Measurements from ENCODE around the gene RPL31.

Gene RPL31

DNA sequence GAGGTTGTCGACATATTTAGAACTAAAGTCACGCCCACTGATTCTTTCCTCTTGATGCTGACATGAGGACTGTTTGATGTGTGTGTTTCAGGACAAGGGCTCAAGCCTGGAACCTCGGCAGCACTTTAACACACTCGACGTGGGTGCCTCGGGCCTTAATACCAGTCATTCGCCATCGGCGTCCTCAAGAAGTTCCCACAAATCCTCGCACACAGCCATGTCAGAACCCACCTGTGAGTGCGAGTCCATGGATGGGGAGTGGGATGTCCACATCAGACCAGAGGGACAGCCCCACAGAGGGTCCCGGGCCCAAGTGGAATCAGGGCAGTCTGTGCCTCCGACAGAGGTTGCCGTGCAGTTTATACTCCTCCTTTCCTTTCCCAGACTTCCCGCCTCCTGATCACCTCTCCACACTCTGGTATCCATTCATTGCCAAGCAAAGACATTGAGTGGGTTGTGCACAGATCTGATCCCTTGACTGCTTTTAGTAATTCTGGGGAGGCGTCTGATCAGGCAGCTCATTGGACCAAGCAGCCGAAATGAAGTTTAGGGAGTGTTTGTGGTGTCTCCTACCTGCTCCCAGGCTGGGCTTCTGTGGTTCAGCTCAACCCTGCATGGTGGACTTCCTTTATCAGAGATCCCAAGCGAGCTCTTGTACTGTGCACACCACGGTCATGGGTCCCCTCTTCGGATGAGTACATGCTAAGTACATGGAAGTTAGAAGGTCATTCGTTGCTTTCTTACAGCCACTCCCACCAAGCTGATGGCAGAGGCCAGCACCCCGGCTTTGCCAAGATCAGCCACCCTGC, 27.2 kb upstream of the RPL31 start:
- no peak for ATAC-seq

DNA sequence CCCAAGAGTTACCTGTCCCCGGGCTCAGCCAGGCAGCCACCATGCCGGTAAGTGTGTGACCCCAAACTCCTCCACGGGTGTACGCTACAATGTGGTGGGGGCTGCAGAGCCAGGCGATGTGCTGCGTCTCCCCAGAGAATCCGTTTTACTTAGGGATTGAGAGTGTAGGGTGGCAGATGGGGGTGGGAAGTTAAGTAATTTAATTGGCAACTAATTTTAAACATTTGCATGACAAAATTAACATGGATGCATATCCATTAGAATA, 26.6 kb upstream of the RPL31 start:
- ATAC-seq, result no peak
- TF ChIP-seq ZFP30 (CRISPR knock-in tag; IDR thresholded peaks at IDR 0.05) (no peak), OSR1 (CRISPR knock-in tag; IDR thresholded peaks at IDR 0.05) (no peak), SNAI2 (CRISPR knock-in tag; IDR thresholded peaks at IDR 0.05) (no peak), ZNF8 (CRISPR knock-in tag; IDR thresholded peaks at IDR 0.05) (no peak), BACH2 (CRISPR knock-in tag; IDR thresholded peaks at IDR 0.05; ENCODE audit: borderline replicate concordance) (no peak), ESRRG (CRISPR knock-in tag; IDR thresholded peaks at IDR 0.05) (no peak), ZFP3 (CRISPR knock-in tag; IDR thresholded peaks at IDR 0.05) (no peak), ZNF565 (CRISPR knock-in tag; conservative IDR thresholded peaks at IDR 0.05; ENCODE audit: low read depth) (no peak), ISL1 (CRISPR knock-in tag; IDR thresholded peaks at IDR 0.05) (no peak), RARB (CRISPR knock-in tag; IDR thresholded peaks at IDR 0.05) (no peak)
- TF ChIP-seq, protein P1, sequence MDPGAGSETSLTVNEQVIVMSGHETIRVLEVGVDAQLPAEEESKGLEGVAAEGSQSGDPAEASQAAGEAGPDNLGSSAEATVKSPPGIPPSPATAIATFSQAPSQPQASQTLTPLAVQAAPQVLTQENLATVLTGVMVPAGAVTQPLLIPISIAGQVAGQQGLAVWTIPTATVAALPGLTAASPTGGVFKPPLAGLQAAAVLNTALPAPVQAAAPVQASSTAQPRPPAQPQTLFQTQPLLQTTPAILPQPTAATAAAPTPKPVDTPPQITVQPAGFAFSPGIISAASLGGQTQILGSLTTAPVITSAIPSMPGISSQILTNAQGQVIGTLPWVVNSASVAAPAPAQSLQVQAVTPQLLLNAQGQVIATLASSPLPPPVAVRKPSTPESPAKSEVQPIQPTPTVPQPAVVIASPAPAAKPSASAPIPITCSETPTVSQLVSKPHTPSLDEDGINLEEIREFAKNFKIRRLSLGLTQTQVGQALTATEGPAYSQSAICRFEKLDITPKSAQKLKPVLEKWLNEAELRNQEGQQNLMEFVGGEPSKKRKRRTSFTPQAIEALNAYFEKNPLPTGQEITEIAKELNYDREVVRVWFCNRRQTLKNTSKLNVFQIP (CRISPR knock-in tag; IDR thresholded peaks at IDR 0.05; ENCODE audit: borderline replicate concordance, low read depth), result no peak

More for the DNA sequence above, 27.2 kb upstream of the RPL31 start:
- TF ChIP-seq ZNF70 (CRISPR knock-in tag; IDR thresholded peaks at IDR 0.05), result no peak
- TF ChIP-seq GLIS3 (CRISPR knock-in tag; IDR thresholded peaks at IDR 0.05), result no peak
- no peak for TF ChIP-seq CSDC2 (CRISPR knock-in tag; IDR thresholded peaks at IDR 0.05)
- TF ChIP-seq, protein P2, sequence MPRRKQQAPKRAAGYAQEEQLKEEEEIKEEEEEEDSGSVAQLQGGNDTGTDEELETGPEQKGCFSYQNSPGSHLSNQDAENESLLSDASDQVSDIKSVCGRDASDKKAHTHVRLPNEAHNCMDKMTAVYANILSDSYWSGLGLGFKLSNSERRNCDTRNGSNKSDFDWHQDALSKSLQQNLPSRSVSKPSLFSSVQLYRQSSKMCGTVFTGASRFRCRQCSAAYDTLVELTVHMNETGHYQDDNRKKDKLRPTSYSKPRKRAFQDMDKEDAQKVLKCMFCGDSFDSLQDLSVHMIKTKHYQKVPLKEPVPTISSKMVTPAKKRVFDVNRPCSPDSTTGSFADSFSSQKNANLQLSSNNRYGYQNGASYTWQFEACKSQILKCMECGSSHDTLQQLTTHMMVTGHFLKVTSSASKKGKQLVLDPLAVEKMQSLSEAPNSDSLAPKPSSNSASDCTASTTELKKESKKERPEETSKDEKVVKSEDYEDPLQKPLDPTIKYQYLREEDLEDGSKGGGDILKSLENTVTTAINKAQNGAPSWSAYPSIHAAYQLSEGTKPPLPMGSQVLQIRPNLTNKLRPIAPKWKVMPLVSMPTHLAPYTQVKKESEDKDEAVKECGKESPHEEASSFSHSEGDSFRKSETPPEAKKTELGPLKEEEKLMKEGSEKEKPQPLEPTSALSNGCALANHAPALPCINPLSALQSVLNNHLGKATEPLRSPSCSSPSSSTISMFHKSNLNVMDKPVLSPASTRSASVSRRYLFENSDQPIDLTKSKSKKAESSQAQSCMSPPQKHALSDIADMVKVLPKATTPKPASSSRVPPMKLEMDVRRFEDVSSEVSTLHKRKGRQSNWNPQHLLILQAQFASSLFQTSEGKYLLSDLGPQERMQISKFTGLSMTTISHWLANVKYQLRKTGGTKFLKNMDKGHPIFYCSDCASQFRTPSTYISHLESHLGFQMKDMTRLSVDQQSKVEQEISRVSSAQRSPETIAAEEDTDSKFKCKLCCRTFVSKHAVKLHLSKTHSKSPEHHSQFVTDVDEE (CRISPR knock-in tag; IDR thresholded peaks at IDR 0.05), result no peak
- TF ChIP-seq ARNTL (CRISPR knock-in tag; IDR thresholded peaks at IDR 0.05; ENCODE audit: borderline replicate concordance, low read depth), result no peak
- TF ChIP-seq SNAI2 (CRISPR knock-in tag; IDR thresholded peaks at IDR 0.05), result no peak
- no peak for TF ChIP-seq ZFP30 (CRISPR knock-in tag; IDR thresholded peaks at IDR 0.05)
- no peak for TF ChIP-seq ZFP3 (CRISPR knock-in tag; IDR thresholded peaks at IDR 0.05)
- no peak for TF ChIP-seq BACH2 (CRISPR knock-in tag; IDR thresholded peaks at IDR 0.05; ENCODE audit: borderline replicate concordance)
- TF ChIP-seq TCF4 (CRISPR knock-in tag; IDR thresholded peaks at IDR 0.05; ENCODE audit: borderline replicate concordance), result no peak
- TF ChIP-seq OSR1 (CRISPR knock-in tag; IDR thresholded peaks at IDR 0.05), result no peak

DNA sequence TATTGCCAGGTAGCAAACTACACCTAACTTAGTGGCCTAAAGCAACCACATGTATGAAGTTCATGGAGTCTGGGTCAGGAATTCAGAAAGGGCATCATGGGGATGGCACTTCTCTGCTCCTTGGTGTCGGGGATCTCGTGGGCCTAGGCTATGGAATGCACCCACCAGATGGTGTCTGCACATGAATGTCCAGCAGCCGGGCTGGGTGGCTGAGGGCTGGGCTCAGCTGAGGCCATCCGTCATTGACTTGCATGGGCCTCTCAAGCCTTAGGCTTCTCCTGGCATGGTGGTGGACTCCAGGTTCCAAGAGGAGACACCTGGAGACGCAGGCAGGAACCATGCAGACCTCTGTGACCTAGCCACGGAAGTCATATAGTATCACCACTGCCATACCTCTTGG, 26.0 kb upstream of the RPL31 start:
- no peak; the same call in 1 of the 3 replicates for ATAC-seq
- TF ChIP-seq ZNF8 (CRISPR knock-in tag; IDR thresholded peaks at IDR 0.05), result no peak

DNA sequence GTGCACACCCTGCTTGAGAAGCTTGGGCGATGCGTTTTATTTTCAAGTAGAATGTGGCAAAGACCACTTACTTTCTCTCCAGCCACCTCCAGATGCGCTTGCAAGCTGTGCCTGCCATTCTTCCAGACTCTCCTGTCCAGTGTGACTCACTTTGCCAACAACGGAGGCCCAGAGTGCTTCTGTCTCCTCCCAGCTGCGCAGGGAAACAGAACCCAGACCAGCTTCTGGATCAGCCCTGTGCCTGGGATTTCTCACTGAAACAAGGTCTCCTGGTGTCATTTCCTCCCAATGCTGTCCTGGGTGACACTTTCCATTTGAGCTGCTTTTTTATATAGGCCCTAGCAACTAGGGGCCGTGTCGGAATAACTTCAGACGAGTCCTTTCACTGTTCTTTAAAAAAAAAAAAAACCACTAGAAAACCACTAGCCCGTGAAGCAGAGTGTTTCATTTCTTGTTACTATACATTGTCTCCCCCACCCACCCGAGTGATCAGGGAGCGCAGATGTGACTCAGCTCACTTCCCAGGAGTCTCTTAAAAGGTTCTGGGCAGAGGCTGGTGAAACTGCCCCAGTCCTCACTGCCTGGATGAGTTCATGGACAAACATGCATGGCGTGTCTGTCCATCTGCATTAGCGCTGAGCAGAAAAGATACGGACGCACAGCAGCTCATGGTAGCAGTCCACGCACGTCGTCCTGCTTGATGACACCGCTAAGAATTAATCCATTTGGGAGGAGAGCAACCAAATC, 25.3 kb upstream of the RPL31 start:
- TF ChIP-seq, protein P2 (CRISPR knock-in tag; IDR thresholded peaks at IDR 0.05), result no peak
- ATAC-seq, result peak; percentile 90

DNA sequence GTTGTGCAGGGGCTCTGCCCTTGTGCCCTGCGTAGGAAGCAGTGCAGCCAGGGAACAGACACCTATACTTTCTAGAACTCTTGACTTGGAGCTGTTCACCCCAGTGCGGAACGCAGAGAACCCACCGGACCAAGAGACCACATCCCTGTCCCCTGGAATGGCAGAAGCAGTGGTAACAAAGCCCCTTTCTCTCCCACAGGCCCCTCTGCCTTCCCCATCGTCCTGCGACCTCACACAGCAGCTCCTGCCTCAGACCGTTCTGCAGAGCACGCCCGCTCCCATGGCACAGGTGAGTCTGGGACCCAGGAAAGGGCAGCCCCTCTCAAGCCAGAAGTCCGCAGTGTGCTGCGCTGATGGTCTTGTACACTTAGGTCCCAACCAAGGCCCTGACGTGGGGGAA, 24.6 kb upstream of the RPL31 start:
- ATAC-seq, result no peak
- TF ChIP-seq, protein P3, sequence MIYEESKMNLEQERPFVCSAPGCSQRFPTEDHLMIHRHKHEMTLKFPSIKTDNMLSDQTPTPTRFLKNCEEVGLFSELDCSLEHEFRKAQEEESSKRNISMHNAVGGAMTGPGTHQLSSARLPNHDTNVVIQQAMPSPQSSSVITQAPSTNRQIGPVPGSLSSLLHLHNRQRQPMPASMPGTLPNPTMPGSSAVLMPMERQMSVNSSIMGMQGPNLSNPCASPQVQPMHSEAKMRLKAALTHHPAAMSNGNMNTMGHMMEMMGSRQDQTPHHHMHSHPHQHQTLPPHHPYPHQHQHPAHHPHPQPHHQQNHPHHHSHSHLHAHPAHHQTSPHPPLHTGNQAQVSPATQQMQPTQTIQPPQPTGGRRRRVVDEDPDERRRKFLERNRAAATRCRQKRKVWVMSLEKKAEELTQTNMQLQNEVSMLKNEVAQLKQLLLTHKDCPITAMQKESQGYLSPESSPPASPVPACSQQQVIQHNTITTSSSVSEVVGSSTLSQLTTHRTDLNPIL (CRISPR knock-in tag; IDR thresholded peaks at IDR 0.05; ENCODE audit: low read depth), result no peak
- TF ChIP-seq, protein P2 (CRISPR knock-in tag; IDR thresholded peaks at IDR 0.05), result no peak

Measured in SK-N-SH treated with all-trans-retinoic acid at 6 μM for 48 hours (cell line).